ENCODE measurements around the gene PLIN4. TPM values are rescaled to one million over a fixed set of nuclear protein-coding genes. Genes with fewer than 3 reads are reported as not detected.

PLIN4 gene
- total RNA-seq, 1 experiment from 2014 or later: 2.3 TPM

DNA sequence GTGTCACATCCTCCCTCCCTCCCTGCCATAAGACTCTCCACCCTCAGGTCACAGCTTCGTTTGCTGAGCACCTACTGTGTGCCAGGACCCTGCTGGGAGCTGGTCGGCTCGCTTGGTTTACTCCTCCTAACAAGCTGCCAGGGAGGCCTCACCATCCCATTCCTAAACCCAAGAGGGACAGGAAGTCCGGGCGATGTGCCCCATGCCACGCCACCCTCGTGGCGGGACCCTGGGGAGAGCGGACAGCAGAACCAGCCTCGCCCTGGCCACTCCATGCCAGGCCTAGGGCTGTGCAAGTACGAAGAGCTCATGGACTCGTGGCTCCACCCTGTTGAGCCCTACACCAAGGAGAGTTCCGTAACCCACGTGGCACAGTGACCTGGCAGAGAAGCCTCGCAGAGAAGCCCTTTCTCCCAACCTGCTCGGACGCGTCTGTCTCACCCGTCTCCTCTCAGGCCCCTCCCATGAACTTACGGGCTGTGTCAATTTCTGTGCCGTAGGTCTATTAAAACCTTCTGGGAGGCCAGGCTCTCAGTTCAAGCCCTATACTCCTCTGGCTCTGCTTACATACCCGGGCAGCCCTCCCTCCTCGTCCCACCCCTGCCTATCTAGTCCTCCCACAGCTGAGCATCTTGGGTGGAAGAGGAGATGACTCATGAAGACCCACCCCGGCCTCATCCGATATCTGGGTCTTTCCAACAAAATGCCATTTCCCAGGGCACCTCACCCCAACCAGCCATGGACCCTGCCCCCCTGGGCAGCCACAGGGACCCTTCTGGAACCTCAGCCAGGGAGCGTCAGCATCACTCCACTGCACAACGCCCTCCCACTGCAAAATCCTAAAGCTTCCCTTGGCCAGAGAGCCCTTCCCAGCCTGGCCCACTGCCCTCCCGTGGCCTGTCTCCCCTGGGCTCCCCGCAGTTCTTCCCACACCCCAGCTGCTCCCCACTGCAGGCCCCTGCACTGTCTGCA lies 63.3 kb downstream of the PLIN4 start:
- intact Hi-C loops (cut with micrococcal nuclease): no loop called here
- no peaks in the 10 kb centered on the region for H3K9me2 ChIP-seq (ENCODE audit: insufficient read depth)
- TF ChIP-seq EGR1 (IDR thresholded peaks at IDR 0.05; ENCODE audit: low read depth) (no peak), POLR2A (IDR thresholded peaks at IDR 0.05; ENCODE audit: borderline replicate concordance, extremely low read depth, insufficient read depth, insufficient read length) (no peak), FOSL1 (IDR thresholded peaks at IDR 0.05; ENCODE audit: low read depth) (no peak)
- TF ChIP-seq, protein P1, sequence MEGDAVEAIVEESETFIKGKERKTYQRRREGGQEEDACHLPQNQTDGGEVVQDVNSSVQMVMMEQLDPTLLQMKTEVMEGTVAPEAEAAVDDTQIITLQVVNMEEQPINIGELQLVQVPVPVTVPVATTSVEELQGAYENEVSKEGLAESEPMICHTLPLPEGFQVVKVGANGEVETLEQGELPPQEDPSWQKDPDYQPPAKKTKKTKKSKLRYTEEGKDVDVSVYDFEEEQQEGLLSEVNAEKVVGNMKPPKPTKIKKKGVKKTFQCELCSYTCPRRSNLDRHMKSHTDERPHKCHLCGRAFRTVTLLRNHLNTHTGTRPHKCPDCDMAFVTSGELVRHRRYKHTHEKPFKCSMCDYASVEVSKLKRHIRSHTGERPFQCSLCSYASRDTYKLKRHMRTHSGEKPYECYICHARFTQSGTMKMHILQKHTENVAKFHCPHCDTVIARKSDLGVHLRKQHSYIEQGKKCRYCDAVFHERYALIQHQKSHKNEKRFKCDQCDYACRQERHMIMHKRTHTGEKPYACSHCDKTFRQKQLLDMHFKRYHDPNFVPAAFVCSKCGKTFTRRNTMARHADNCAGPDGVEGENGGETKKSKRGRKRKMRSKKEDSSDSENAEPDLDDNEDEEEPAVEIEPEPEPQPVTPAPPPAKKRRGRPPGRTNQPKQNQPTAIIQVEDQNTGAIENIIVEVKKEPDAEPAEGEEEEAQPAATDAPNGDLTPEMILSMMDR (IDR thresholded peaks at IDR 0.05 in 2 of 3, conservative IDR thresholded peaks at IDR 0.05 in 1 of 3; ENCODE audit: borderline replicate concordance in 1 of 3, insufficient read depth in 1 of 3, low read depth in 2 of 3, low read length in 2 of 3): no peak
- TF ChIP-seq, protein P2, sequence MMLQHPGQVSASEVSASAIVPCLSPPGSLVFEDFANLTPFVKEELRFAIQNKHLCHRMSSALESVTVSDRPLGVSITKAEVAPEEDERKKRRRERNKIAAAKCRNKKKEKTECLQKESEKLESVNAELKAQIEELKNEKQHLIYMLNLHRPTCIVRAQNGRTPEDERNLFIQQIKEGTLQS (IDR thresholded peaks at IDR 0.05): no peak
- BruUV-seq (replicated peaks): no TSS peak
- DNase-seq (ENCODE audit: low read depth, low spot score) (no peak), ATAC-seq (no peak)
- peaks cover 5 to 10% of the 10 kb centered on the region in 2 experiments; a peak in 2 of 4 replicates for H3K36me3 ChIP-seq (ENCODE audit: control insufficient read depth in 1 of 2, insufficient read depth in 2 of 2, low read length in 2 of 2)
- ChIA-PET CTCF (no interaction called here), RAD21 (ENCODE audit: low non-redundant PET in 1 of 2, low total read pairs in 2 of 2, uncharacterized antibody in 2 of 2, unreplicated experiment in 2 of 2) (no interaction called here), POLR2A (interaction anchor here (1.3 to 1.7 kb wide), 2 partner anchors 17 to 53 kb away, joined by 4 read pairs; partner anchors contain the start of genes CHAF1A and HDGFL2)
- H4K20me1 ChIP-seq (ENCODE audit: insufficient read depth): no peaks in the 10 kb centered on the region
- H3K27ac ChIP-seq (ENCODE audit: low read depth, low read length): no peak overlapping the region; the same call in 1 of the 2 replicates
- no peaks in the 10 kb centered on the region for H3K27me3 ChIP-seq (ENCODE audit: insufficient read depth, low read length)
- H3K9ac ChIP-seq (ENCODE audit: low read length): no peak overlapping the region
- peaks cover 18% of the 10 kb centered on the region for H3K79me2 ChIP-seq (ENCODE audit: insufficient read depth, low read length)
- no peak overlapping the region for H2AFZ ChIP-seq (ENCODE audit: low read depth, low read length, poor library complexity, severe bottlenecking)
- H3K9me3 ChIP-seq (ENCODE audit: control insufficient read depth in 1 of 2, insufficient read depth in 1 of 2, low read depth in 1 of 2, low read length in 2 of 2): no peaks in the 10 kb centered on the region
- no peak overlapping the region for H3K4me3 ChIP-seq (replicated peaks in 1 of 2; ENCODE audit: low read depth in 1 of 2, low read length in 2 of 2)
- H3K4me2 ChIP-seq (ENCODE audit: low read length): no peak overlapping the region
- peaks cover 9 to 17% of the 10 kb centered on the region in 2 experiments; a peak in 3 of 4 replicates for H3K4me1 ChIP-seq (ENCODE audit: control insufficient read depth in 1 of 2, insufficient read depth in 2 of 2, low read length in 2 of 2)
